HG03460 (cell line): ENCODE data around the gene GABPA.
A peak's percentile ranks its signal among the peaks of the same experiment; 100 is the strongest.
"Not testable (repeated sequence)": the region's sequence is repeated elsewhere in the genome, so short reads cannot be mapped to it uniquely, and the experiment has no call there.

Source experiments
- ATAC-seq: cut with Tn5 transposase; IDR thresholded peaks from one replicate; pipeline ENCODE4 v1.9.1; 2021; ENCODE audit not compliant: unreplicated experiment

The GABPA gene

DNA sequence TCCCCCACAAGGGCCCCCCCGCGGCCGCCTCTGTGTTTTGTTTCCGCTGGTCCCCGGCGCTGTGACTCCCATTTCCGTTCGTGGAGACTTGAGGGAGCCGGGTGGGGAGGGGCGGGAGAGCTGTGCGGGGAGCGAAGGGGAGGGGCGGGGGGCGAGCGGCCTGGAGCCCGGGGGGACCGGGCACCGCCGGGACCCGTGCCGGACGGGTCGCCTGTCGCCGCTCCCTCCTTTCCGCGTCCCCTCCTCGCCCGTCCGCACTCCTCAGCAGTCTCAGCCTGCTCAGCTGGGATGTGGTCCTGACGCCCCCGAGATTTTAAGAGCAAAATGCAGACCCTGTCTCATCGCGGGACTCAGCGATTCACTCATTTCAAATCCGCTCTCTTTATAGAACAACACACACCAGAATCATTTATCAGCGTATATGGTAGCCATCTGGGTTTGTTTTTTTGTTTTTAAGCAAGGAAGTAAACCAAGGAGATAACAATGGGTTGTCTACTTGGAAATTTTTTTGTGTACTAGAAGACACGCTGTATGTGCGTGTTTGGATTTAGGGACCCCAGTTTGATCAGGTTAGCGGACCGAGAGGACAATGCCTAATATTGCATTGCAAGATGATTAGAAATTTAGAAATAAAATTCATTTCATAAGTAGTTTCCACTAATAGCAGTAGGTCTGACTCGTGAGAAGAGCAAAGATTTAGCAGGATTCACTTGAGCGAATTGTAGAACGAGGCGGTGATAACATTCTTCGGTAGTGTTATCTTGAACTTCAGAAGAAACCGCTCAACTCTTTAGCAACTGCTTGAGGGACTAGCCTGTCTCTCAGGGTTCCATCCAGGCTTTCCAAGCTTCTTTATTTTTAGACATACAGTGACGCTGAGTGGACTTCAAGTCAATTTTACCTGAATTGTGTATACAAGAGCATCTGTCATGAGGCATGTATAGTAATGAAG lies 1.1 kb downstream of the GABPA start:
- peak; percentile 19 for ATAC-seq

- ATAC-seq, result no peak
These were observed 2.6 kb downstream of the GABPA start for GRCh38 chr21:25737421-25737820.

DNA sequence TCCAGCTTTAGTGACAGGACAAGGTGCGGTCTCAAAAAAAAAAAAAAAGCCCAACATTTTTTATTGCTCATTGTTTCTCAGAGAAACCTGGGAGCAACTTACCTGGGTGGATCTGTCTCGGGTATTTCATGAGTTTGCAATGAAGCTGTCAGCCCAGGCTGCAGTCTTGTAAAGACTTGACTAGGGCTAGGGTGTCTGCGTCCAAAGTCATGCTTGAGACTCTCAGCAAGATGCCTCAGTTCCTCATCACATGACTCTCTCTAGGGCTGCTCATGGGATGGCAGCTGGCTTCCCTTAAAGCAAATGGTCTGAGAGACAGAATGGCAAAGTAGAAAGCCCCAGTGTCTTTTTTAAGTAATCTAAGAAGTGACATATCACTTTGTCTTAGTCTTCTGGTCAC lies 8.1 kb downstream of the GABPA start:
- no peak for ATAC-seq

DNA sequence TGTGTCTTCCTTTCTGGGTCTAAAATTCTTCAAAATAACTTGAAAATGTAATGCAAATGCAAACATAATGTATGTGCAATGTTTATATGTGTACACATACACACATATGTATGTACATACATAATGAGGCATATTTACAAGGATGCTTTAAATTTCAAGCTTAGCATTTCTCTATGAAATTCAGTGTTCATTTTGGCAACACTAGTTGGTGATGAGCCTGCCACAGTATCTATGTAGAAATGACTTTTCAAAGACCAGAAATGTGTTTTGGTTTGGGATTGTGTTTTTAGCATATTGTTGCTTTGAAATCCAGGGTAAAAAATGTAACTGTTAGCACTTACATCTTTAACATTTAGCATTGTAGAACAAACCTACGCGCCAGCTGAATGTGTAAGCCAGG lies 10.1 kb downstream of the GABPA start:
- ATAC-seq, result no peak

- ATAC-seq, result no peak
These were observed 15.3 kb downstream of the GABPA start for GRCh38 chr21:25750085-25750484.

DNA sequence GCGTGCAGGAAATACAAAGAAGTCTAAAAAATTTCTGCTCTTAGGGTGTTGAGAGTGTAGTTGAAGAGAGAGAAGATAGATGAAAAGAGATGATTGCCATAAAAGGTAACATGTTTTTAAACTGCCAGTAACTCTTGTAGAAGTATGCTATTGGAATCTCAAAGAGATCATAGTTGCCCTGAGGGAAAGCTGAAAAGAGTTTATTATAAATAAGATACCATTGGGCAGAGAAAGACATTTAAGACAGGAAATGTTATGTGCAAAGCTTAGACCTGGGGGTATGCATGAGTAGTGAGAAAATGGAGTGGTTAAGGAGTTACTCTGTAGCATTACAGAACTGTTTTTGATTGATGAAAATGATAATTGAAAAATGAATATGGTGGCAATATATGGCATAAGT lies 17.6 kb downstream of the GABPA start:
- ATAC-seq, result no peak

- ATAC-seq, result no peak
These were observed 21.6 kb downstream of the GABPA start for GRCh38 chr21:25756190-25756932.

- ATAC-seq, result no peak
These were observed 22.8 kb downstream of the GABPA start for GRCh38 chr21:25757531-25757930.

- ATAC-seq, result no peak
These were observed 24.8 kb downstream of the GABPA start for GRCh38 chr21:25759573-25759972.

GRCh38 chr21:25760061-25760460 lies 25.3 kb downstream of the GABPA start:
- ATAC-seq, result no peak

DNA sequence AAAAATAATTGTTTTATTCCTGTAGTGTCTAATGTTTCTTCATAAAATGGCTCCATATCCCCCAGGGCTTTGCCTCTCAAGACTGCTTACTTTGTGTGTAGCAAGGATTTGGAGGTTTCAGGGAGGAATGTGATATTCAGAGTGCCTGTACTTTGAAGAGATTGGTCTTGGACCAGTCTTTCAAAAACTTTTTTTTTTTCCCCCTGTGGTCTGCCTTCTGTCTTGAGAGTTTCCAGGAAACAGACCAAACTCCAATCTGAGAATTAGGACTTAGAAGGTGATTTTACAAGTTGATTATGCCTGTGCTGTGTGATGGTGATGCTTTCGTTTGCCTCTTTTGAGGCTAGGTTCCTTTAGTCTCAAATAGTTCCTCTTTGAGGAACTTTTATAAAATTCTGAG lies 25.9 kb downstream of the GABPA start:
- no peak for ATAC-seq

DNA sequence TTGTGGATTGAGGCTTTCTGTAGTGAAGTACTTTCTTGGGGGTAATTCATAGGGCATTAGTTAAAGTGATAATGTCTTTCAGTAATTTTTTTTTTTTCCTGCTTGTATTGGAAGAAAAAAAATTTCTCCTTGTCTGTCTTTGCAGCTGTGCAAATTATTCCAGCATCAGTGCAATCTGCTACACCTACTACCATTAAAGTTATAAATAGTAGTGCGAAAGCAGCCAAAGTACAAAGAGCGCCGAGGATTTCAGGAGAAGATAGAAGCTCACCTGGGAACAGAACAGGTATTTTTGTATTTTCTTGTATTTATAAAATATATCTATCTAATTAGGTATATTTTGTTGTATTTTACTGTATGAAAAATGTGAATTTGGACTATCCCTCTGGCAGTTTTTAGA lies 29.3 kb downstream of the GABPA start:
- no peak for ATAC-seq

GRCh38 chr21:25767921-25768320 lies 33.1 kb downstream of the GABPA start:
- ATAC-seq, result no peak

- no peak for ATAC-seq
These were observed 37.9 kb downstream of the GABPA start for GRCh38 chr21:25772686-25773085.

DNA sequence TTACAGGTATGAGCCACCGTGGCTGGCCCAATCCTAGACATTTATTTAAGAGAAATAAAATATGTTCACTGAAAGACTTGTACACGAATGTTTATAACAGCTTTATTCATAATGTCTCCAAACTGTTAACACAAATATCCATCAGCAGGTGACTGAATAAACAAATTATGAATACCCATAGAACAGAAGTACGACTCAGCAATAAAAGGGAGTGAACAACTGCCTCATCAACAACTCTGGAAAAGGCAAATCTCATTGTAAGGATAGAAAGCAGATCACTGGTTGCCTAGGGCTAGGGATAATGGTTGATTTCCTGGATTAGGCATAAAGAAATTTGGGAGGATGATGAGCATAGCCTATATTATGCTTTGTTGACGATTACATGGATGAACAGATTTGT lies 41.7 kb downstream of the GABPA start:
- ATAC-seq, result no peak

DNA sequence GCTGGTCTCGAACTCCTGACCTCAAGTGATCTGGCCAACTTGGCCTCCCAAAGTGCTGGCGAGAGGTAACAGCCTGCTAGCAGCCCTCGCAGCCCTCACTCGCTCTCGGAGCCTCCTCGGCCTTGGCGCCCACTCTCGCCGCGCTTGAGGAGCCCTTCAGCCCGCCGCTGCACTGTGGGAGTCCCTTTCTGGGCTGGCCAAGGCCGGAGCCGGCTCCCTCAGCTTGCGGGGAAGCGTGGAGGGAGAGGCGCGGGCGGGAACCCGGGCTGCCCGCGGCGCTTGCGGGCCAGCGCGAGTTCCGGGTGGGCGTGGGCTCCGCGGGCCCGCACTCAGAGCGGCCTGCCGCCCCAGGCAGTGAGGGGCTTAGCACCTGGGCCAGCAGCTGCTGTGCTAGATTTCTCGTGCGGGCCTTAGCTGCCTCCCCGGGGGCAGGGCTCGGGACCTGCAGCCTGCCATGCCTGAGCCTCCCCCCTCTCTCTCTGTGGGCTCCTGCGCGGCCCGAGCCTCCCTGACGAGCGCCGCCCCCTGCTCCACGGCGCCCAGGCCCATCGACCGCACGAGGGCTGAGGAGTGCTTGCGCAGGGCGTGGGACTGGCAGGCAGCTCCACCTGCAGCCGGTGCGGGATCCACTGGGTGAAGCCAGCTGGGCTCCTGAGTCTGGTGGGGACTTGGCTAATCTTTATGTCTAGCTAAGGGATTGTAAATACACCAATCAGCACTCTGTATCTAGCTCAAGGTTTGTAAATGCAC lies 43.5 kb downstream of the GABPA start:
- not testable (repeated sequence) for ATAC-seq

DNA sequence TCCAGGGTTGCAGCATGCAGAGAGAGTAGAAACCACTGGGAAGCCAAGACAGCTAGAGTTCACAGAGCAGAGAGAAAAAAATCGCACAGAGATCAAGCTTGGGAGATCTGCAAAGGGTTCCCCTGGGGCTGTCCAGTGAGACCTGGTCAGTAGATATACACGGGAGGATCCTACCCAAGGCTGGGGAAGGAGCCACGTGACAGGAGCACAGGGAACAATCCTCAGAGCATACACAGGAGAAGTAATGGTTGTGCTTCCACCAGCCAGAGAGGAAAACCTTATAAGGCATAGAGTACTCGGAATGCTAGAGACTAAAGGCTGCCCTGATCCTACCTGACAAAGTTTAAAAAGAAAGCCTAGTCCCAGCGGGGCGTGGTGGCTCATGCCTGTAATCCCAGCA lies 53.9 kb downstream of the GABPA start:
- ATAC-seq, result no peak

GRCh38 chr21:25790122-25790877 lies 55.5 kb downstream of the GABPA start:
- ATAC-seq, result peak; percentile 67

GRCh38 chr21:25790878-25791204 lies 56.1 kb downstream of the GABPA start:
- ATAC-seq, result no peak

GRCh38 chr21:25791319-25791718 lies 56.5 kb downstream of the GABPA start:
- ATAC-seq, result no peak
